Gastrocnemius medialis (tissue), 4 donors: ENCODE measurements around the gene NEBL.

ENCODE experiments used
- POLR2A ChIP-seq, 2 donors: fragments of 450-650 bp; IDR thresholded peaks; one replicate each; pipeline ENCODE4 v1.6.1; 2017; ENCODE audit warnings: antibody characterized with exemption in 2 of 2, mild to moderate bottlenecking in 2 of 2, moderate library complexity in 2 of 2
- TF ChIP-seq, protein P1 (sequence below), 5 experiments: fragments of 450-650 bp in 3 of 5; fragments of 200-600 bp in 2 of 5; sonication (generic) in 2 of 5; IDR thresholded peaks in 4 of 5; conservative IDR thresholded peaks in 1 of 5; 1 replicate in 4 of 5; 2 replicates in 1 of 5; pipeline ENCODE4 v1.5.1; 2016 to 2019; ENCODE audit warnings: antibody characterized with exemption in 5 of 5, mild to moderate bottlenecking in 3 of 5, moderate library complexity in 3 of 5

DNA sequence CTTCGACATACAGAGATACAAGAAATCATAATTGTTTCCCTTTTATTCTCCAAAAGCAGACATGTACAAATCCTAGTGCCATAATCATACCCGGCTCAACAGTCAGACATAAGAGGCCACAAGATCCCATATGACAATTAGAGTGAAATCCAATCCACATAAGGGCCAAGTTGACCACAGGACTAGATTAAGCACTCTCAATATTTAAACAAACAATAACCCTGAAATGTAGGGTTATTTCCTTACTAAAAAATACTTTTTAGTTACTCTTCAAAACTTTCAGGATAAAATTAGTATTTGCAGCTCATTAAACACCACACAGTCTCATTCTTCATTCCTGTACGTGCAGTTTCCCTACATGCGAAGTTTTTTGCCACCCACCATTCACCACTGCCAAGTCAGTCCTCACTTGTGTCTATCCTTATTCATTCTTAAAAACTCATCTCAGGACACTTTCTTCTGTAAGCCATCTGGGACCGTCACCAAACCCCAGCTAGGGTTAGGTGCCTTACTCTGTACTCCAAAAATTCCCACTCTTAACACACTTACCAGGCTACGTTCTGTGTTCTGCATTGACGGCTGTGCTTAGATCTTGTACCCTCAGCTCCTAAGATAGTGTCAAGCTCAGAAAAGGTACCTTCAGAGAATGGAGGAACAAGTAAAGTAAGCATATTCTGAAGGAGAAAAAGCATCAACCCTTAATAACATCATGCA is 47.8 kb upstream of the NEBL start:
- TF ChIP-seq, protein P1, sequence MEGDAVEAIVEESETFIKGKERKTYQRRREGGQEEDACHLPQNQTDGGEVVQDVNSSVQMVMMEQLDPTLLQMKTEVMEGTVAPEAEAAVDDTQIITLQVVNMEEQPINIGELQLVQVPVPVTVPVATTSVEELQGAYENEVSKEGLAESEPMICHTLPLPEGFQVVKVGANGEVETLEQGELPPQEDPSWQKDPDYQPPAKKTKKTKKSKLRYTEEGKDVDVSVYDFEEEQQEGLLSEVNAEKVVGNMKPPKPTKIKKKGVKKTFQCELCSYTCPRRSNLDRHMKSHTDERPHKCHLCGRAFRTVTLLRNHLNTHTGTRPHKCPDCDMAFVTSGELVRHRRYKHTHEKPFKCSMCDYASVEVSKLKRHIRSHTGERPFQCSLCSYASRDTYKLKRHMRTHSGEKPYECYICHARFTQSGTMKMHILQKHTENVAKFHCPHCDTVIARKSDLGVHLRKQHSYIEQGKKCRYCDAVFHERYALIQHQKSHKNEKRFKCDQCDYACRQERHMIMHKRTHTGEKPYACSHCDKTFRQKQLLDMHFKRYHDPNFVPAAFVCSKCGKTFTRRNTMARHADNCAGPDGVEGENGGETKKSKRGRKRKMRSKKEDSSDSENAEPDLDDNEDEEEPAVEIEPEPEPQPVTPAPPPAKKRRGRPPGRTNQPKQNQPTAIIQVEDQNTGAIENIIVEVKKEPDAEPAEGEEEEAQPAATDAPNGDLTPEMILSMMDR (IDR thresholded peaks at IDR 0.05 in 4 of 5, conservative IDR thresholded peaks at IDR 0.05 in 1 of 5): no peak
- TF ChIP-seq POLR2A (IDR thresholded peaks at IDR 0.05): no peak
